ENCODE measurements around the gene CLCN6. TPM values are rescaled to one million over a fixed set of nuclear protein-coding genes. Genes with fewer than 3 reads are reported as not detected.

CLCN6 gene
- total RNA-seq, 1 donor from 2014 or later = 94.3 TPM

DNA sequence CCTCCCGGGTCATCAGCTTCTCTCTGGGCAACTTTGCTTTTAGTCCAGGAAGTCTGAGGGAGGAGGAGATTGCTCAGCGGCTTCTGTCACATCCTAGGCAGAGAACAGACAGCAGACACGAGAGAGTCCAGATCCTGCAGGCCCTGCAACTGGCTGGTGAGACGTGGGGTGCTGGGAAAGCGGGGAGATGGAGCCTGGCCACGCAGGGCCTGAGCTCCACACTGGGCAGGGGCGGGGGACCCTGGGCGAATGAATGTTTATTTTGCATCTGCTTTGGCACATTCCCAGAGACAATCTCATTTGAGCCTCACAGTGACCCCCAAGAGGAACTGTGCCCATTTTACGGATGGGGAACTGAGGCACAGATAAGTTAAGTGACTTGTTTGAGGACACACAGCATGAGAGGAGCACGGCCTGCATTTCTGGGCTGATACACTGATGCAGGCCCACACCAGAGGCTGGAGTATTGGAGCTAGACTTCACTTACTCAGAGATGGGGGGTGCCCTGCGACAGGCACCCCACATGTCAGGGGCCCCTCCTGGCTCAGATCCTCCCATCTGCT is 34.4 kb upstream of the CLCN6 start:
- Mint-ChIP-seq H3K27ac (ENCODE audit: unreplicated experiment) (no peak overlapping the region), H3K4me3 (ENCODE audit: unreplicated experiment) (no peak overlapping the region), H3K9me3 (ENCODE audit: unreplicated experiment) (peaks cover 1% of the 10 kb centered on the region), H3K27me3 (ENCODE audit: unreplicated experiment) (peaks cover 4% of the 10 kb centered on the region), H3K4me1 (ENCODE audit: low read depth, unreplicated experiment) (peaks cover 3% of the 10 kb centered on the region), H3K36me3 (ENCODE audit: unreplicated experiment) (no peaks in the 10 kb centered on the region)
- DNase-seq = no peak
- TF ChIP-seq, protein P1, sequence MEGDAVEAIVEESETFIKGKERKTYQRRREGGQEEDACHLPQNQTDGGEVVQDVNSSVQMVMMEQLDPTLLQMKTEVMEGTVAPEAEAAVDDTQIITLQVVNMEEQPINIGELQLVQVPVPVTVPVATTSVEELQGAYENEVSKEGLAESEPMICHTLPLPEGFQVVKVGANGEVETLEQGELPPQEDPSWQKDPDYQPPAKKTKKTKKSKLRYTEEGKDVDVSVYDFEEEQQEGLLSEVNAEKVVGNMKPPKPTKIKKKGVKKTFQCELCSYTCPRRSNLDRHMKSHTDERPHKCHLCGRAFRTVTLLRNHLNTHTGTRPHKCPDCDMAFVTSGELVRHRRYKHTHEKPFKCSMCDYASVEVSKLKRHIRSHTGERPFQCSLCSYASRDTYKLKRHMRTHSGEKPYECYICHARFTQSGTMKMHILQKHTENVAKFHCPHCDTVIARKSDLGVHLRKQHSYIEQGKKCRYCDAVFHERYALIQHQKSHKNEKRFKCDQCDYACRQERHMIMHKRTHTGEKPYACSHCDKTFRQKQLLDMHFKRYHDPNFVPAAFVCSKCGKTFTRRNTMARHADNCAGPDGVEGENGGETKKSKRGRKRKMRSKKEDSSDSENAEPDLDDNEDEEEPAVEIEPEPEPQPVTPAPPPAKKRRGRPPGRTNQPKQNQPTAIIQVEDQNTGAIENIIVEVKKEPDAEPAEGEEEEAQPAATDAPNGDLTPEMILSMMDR (IDR thresholded peaks at IDR 0.05; ENCODE audit: partially characterized antibody, unreplicated experiment) = no peak

- Mint-ChIP-seq H3K36me3 (ENCODE audit: unreplicated experiment) (no peaks in the 10 kb centered on the region), H3K9me3 (ENCODE audit: unreplicated experiment) (peaks cover 3% of the 10 kb centered on the region), H3K27ac (ENCODE audit: unreplicated experiment) (no peak overlapping the region), H3K4me1 (ENCODE audit: low read depth, unreplicated experiment) (no peaks in the 10 kb centered on the region), H3K27me3 (ENCODE audit: unreplicated experiment) (peaks cover 3% of the 10 kb centered on the region), H3K4me3 (ENCODE audit: unreplicated experiment) (no peak overlapping the region)
- TF ChIP-seq, protein P1 (IDR thresholded peaks at IDR 0.05; ENCODE audit: partially characterized antibody, unreplicated experiment) = no peak
- DNase-seq = no peak
Measured at GRCh38 chr1:11772458-11772857, 33.5 kb upstream of the CLCN6 start.

GRCh38 chr1:11774753-11775152 is 31.2 kb upstream of the CLCN6 start:
- H3K27me3 Mint-ChIP-seq (ENCODE audit: unreplicated experiment) = peaks cover 2% of the 10 kb centered on the region
- no peaks in the 10 kb centered on the region for H3K4me1 Mint-ChIP-seq (ENCODE audit: low read depth, unreplicated experiment)
- no peaks in the 10 kb centered on the region for H3K36me3 Mint-ChIP-seq (ENCODE audit: unreplicated experiment)
- no peak overlapping the region for H3K4me3 Mint-ChIP-seq (ENCODE audit: unreplicated experiment)
- TF ChIP-seq, protein P1 (IDR thresholded peaks at IDR 0.05; ENCODE audit: partially characterized antibody, unreplicated experiment) = no peak
- no peak for DNase-seq
- H3K9me3 Mint-ChIP-seq (ENCODE audit: unreplicated experiment) = peaks cover 3% of the 10 kb centered on the region
- H3K27ac Mint-ChIP-seq (ENCODE audit: unreplicated experiment) = no peak overlapping the region

GRCh38 chr1:11777658-11778322 is 28.2 kb upstream of the CLCN6 start:
- no peak overlapping the region for H3K27ac Mint-ChIP-seq (ENCODE audit: unreplicated experiment)
- peaks cover 2% of the 10 kb centered on the region for H3K27me3 Mint-ChIP-seq (ENCODE audit: unreplicated experiment)
- H3K36me3 Mint-ChIP-seq (ENCODE audit: unreplicated experiment) = no peaks in the 10 kb centered on the region
- DNase-seq = no peak
- H3K4me1 Mint-ChIP-seq (ENCODE audit: low read depth, unreplicated experiment) = no peaks in the 10 kb centered on the region
- H3K4me3 Mint-ChIP-seq (ENCODE audit: unreplicated experiment) = no peak overlapping the region
- peaks cover 2% of the 10 kb centered on the region for H3K9me3 Mint-ChIP-seq (ENCODE audit: unreplicated experiment)
- TF ChIP-seq, protein P1 (IDR thresholded peaks at IDR 0.05; ENCODE audit: partially characterized antibody, unreplicated experiment) = no peak

GRCh38 chr1:11778336-11778735 is 27.7 kb upstream of the CLCN6 start:
- peaks cover 2% of the 10 kb centered on the region for H3K9me3 Mint-ChIP-seq (ENCODE audit: unreplicated experiment)
- no peak for DNase-seq
- no peak overlapping the region for H3K27ac Mint-ChIP-seq (ENCODE audit: unreplicated experiment)
- TF ChIP-seq, protein P1 (IDR thresholded peaks at IDR 0.05; ENCODE audit: partially characterized antibody, unreplicated experiment) = no peak
- H3K27me3 Mint-ChIP-seq (ENCODE audit: unreplicated experiment) = peaks cover 2% of the 10 kb centered on the region
- H3K4me3 Mint-ChIP-seq (ENCODE audit: unreplicated experiment) = no peak overlapping the region
- no peaks in the 10 kb centered on the region for H3K36me3 Mint-ChIP-seq (ENCODE audit: unreplicated experiment)
- H3K4me1 Mint-ChIP-seq (ENCODE audit: low read depth, unreplicated experiment) = no peaks in the 10 kb centered on the region
